ENCODE measurements around the gene REM1.
"Not testable (repeated sequence)": the region's sequence is repeated elsewhere in the genome, so short reads cannot be mapped to it uniquely, and the experiment has no call there.

The REM1 gene

GRCh38 chr20:31452575-31452974 is 22.5 kb upstream of the REM1 start (continued):
- no peak for TF ChIP-seq CTCF (tag by site-specific recombination; IDR thresholded peaks at IDR 0.05)
- no peak for TF ChIP-seq SP7 (tag by site-specific recombination; IDR thresholded peaks at IDR 0.05)
- TF ChIP-seq SP2 (tag by site-specific recombination; IDR thresholded peaks at IDR 0.05): no peak
- TF ChIP-seq PBX3 (CRISPR knock-in tag; IDR thresholded peaks at IDR 0.05): no peak
- no peak for TF ChIP-seq ZNF16 (tag by site-specific recombination; IDR thresholded peaks at IDR 0.05; ENCODE audit: low read depth)
- TF ChIP-seq ZNF548 (tag by site-specific recombination; IDR thresholded peaks at IDR 0.05): no peak
- TF ChIP-seq ZNF175 (tag by site-specific recombination; IDR thresholded peaks at IDR 0.05): no peak

- no peaks in the 10 kb centered on the region for H3K36me3 ChIP-seq (ENCODE audit: control insufficient read depth in 2 of 2, insufficient read depth in 1 of 2, low read length in 2 of 2)
- ChIA-PET CTCF (interaction anchor here (0.9 to 2.1 kb wide), 4 partner anchors 14 to 142 kb away, joined by 3 to 11 read pairs (median 4); partner anchors contain the start of gene DEFB123), POLR2A (no interaction called here)
- H3K4me3 ChIP-seq (ENCODE audit: low read depth, low read length): no peak overlapping the region
- H3K9me3 ChIP-seq (ENCODE audit: control insufficient read depth, insufficient read depth, low read depth, low read length): no peaks in the 10 kb centered on the region
- H3K4me1 ChIP-seq (ENCODE audit: control insufficient read depth, insufficient read depth, low read length): no peaks in the 10 kb centered on the region
- H3K27ac ChIP-seq (ENCODE audit: extremely low read depth, low read depth, low read length): no peak overlapping the region
- 0 out of 2 replicates have a peak, but pooled peaks have one; percentile 6 for TF ChIP-seq ZNF654 (tag by site-specific recombination; IDR thresholded peaks at IDR 0.05; ENCODE audit: low read depth)
- TF ChIP-seq PATZ1 (tag by site-specific recombination; IDR thresholded peaks at IDR 0.05): no peak
Measured at GRCh38 chr20:31454361-31454760, 20.7 kb upstream of the REM1 start.

- H3K4me3 ChIP-seq (ENCODE audit: low read depth, low read length); H3K9me3 ChIP-seq (ENCODE audit: control insufficient read depth, insufficient read depth, low read depth, low read length); H3K36me3 ChIP-seq (ENCODE audit: control insufficient read depth in 2 of 2, insufficient read depth in 1 of 2, low read length in 2 of 2); POLR2A ChIA-PET; H3K4me1 ChIP-seq (ENCODE audit: control insufficient read depth, insufficient read depth, low read length); CTCF ChIA-PET; H3K27ac ChIP-seq (ENCODE audit: extremely low read depth, low read depth, low read length): not testable (repeated sequence)
Measured at GRCh38 chr20:31470946-31471345, 4.1 kb upstream of the REM1 start.

GRCh38 chr20:31472395-31473330 is 2.4 kb upstream of the REM1 start:
- Histone ChIP-seq H3K4me3 (ENCODE audit: low read depth, low read length) (no peak overlapping the region), H3K36me3 (ENCODE audit: control insufficient read depth in 2 of 2, insufficient read depth in 1 of 2, low read length in 2 of 2) (no peaks in the 10 kb centered on the region), H3K27ac (ENCODE audit: extremely low read depth, low read depth, low read length) (no peak overlapping the region), H3K4me1 (ENCODE audit: control insufficient read depth, insufficient read depth, low read length) (no peaks in the 10 kb centered on the region), H3K9me3 (ENCODE audit: control insufficient read depth, insufficient read depth, low read depth, low read length) (no peaks in the 10 kb centered on the region)
- ChIA-PET CTCF (no interaction called here), POLR2A (no interaction called here)
- TF ChIP-seq PRDM10 (tag by site-specific recombination; IDR thresholded peaks at IDR 0.05) (no peak), ZNF37A (tag by site-specific recombination; IDR thresholded peaks at IDR 0.05) (no peak), ZNF132 (tag by site-specific recombination; IDR thresholded peaks at IDR 0.05; ENCODE audit: borderline replicate concordance) (no peak), SCRT2 (tag by site-specific recombination; IDR thresholded peaks at IDR 0.05) (no peak), ZNF488 (tag by site-specific recombination; IDR thresholded peaks at IDR 0.05) (no peak), ZNF560 (tag by site-specific recombination; IDR thresholded peaks at IDR 0.05; ENCODE audit: borderline replicate concordance) (no peak), ZFHX2 (tag by site-specific recombination; conservative IDR thresholded peaks at IDR 0.05) (0 out of 2 replicates have a peak, but pooled peaks have one; percentile 18), ZNF654 (tag by site-specific recombination; IDR thresholded peaks at IDR 0.05; ENCODE audit: low read depth) (no peak), EGR2 (tag by site-specific recombination; IDR thresholded peaks at IDR 0.05; ENCODE audit: low read depth) (0 out of 2 replicates have a peak, but pooled peaks have one; percentile 13), ZNF155 (tag by site-specific recombination; IDR thresholded peaks at IDR 0.05) (no peak), BCL11B (tag by site-specific recombination; IDR thresholded peaks at IDR 0.05; ENCODE audit: low read depth) (no peak)
